Measurements from ENCODE around the gene ADGRL2. TPM values are rescaled to one million over a fixed set of nuclear protein-coding genes. Genes with fewer than 3 reads are reported as not detected.

ADGRL2 gene
- polyA plus RNA-seq, 1 of the 3 experiments (the other 2 are of a cell fraction) = 40.3 TPM

- no peak for TF ChIP-seq IRF3 (IDR thresholded peaks at IDR 0.05; ENCODE audit: low read depth, low read length)
- no peak for TF ChIP-seq SMC3 (IDR thresholded peaks at IDR 0.05; ENCODE audit: low read depth, low read length)
- no peak for TF ChIP-seq FOXJ3 (CRISPR knock-in tag; IDR thresholded peaks at IDR 0.05)
- no peak for TF ChIP-seq SIN3A (IDR thresholded peaks at IDR 0.05; ENCODE audit: borderline replicate concordance, low read depth, low read length)
- no peak for TF ChIP-seq ELF1 (IDR thresholded peaks at IDR 0.05)
- no peak for TF ChIP-seq TEAD4 (IDR thresholded peaks at IDR 0.05; ENCODE audit: borderline replicate concordance, insufficient read depth)
- no peak for TF ChIP-seq TCF12 (IDR thresholded peaks at IDR 0.05)
- TF ChIP-seq FOSL2 (IDR thresholded peaks at IDR 0.05; ENCODE audit: borderline replicate concordance, low read depth) = no peak
- TF ChIP-seq RCOR1 (IDR thresholded peaks at IDR 0.05; ENCODE audit: low read length) = no peak
Observed at GRCh38 chr1:81974883-81975555, 174.3 kb downstream of the ADGRL2 start (continued).

- Histone ChIP-seq H3K4me3 (ENCODE audit: low read depth in 2 of 2, low read length in 1 of 2) (no peak overlapping the region), H3K27ac (ENCODE audit: low read depth in 2 of 2, low read length in 1 of 2) (no peak overlapping the region), H3K4me2 (no peak overlapping the region), H3K9me2 (no peaks in the 10 kb centered on the region), H3K9me3 (no peaks in the 10 kb centered on the region), H3K27me3 (ENCODE audit: insufficient read depth) (no peaks in the 10 kb centered on the region), H3K9ac (no peak overlapping the region), H2AFZ (ENCODE audit: low read depth) (no peak overlapping the region), H3F3A (replicated peaks; ENCODE audit: insufficient read depth) (peaks cover 5% of the 10 kb centered on the region), H3K4me1 (ENCODE audit: control insufficient read depth in 1 of 2, insufficient read depth in 2 of 2, low read depth in 1 of 2, low read length in 1 of 2) (no peaks in the 10 kb centered on the region; a peak in 2 of 4 replicates), H3K36me3 (replicated peaks in 1 of 2; ENCODE audit: control insufficient read depth in 1 of 2, insufficient read depth in 2 of 2, low read length in 1 of 2) (peaks cover 47 to 66% of the 10 kb centered on the region in 2 experiments), H4K20me1 (ENCODE audit: insufficient read depth) (no peaks in the 10 kb centered on the region), H3K79me2 (ENCODE audit: insufficient read depth) (no peaks in the 10 kb centered on the region)
- CTCF ChIA-PET = no interaction called here
- WGBS (ENCODE audit: low lambda C conversion rate) = 91% methylated on average over 2 of the region's 2 CpGs
- POLR2A ChIA-PET = no interaction called here
- TF ChIP-seq FOSL2 (IDR thresholded peaks at IDR 0.05; ENCODE audit: borderline replicate concordance, low read depth) (no peak), USF2 (IDR thresholded peaks at IDR 0.05; ENCODE audit: borderline replicate concordance, low read depth, low read length) (no peak), JUND (IDR thresholded peaks at IDR 0.05) (no peak), RXRA (IDR thresholded peaks at IDR 0.05; ENCODE audit: borderline replicate concordance, low read depth) (no peak), GABPA (IDR thresholded peaks at IDR 0.05; ENCODE audit: low read depth) (no peak), MXI1 (IDR thresholded peaks at IDR 0.05; ENCODE audit: low read depth, low read length) (no peak), TCF12 (IDR thresholded peaks at IDR 0.05) (no peak), RFX5 (IDR thresholded peaks at IDR 0.05; ENCODE audit: low read length) (no peak), YY1 (IDR thresholded peaks at IDR 0.05; ENCODE audit: low read depth) (no peak), EZH2phosphoT487 (IDR thresholded peaks at IDR 0.05; ENCODE audit: borderline replicate concordance, low read depth) (no peak), NFIC (IDR thresholded peaks at IDR 0.05; ENCODE audit: borderline replicate concordance) (no peak), SMC3 (IDR thresholded peaks at IDR 0.05; ENCODE audit: low read depth, low read length) (no peak), SIN3A (IDR thresholded peaks at IDR 0.05; ENCODE audit: borderline replicate concordance, low read depth, low read length) (no peak), USF1 (IDR thresholded peaks at IDR 0.05; ENCODE audit: borderline replicate concordance, low read depth) (no peak), POLR2AphosphoS5 (IDR thresholded peaks at IDR 0.05; ENCODE audit: low read depth, low read length) (no peak), GATA2 (CRISPR knock-in tag; IDR thresholded peaks at IDR 0.05) (no peak), RCOR1 (IDR thresholded peaks at IDR 0.05; ENCODE audit: low read length) (no peak), REST (IDR thresholded peaks at IDR 0.05; ENCODE audit: low read depth, low read length) (no peak)
- DNase-seq = no peak
Observed at GRCh38 chr1:81976539-81976938, 175.8 kb downstream of the ADGRL2 start.

All from SK-N-SH (cell line).